ENCODE data around the gene ATP2A2.
"Not testable (repeated sequence)": the region's sequence is repeated elsewhere in the genome, so short reads cannot be mapped to it uniquely, and the experiment has no call there.

ATP2A2 gene

DNA sequence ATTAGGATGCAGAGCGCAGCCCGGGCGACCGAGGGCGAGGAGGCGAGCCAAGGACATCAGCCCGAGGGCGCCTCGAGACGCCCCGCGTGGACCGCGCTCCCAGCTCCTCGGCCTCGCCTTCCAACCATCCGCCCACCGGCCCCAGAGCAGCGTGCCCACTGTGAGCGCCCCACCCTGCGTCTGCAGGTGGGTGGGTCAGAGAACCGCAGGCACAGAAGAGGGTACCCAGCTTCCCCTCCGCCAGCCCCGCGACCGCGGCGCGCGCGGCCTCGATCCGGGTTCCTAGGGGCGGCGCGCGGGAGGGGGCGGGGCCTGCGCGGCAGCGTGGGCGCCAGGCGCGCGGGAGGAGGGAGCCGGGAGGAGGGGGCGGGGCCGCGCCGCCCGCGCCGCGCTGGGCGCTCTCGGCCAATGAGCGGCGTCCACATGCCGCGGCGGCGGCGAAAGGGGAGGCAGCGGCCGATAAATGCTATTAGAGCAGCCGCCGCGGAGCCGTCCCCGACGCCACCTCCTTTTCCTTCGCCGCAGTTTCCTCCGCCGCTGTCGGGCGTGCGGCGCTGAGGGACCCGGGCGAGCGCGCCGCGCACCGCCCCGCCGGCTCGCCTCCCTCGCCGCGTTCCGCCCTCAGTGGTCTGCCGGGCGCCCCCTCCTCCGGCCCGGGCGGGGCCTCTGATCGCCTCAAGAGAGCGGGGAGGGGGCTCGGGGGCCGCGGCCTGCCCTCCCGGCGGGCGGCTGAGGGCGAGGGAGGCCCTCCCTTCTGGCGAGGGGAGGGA is at the start of gene ATP2A2:
ATP2A2 (plus strand) TSS at position 469 of the 770 bp plus-strand sequence. CDS start 543 bp downstream, outside the sequence.
- DNase-seq = peak; percentile 84

DNA sequence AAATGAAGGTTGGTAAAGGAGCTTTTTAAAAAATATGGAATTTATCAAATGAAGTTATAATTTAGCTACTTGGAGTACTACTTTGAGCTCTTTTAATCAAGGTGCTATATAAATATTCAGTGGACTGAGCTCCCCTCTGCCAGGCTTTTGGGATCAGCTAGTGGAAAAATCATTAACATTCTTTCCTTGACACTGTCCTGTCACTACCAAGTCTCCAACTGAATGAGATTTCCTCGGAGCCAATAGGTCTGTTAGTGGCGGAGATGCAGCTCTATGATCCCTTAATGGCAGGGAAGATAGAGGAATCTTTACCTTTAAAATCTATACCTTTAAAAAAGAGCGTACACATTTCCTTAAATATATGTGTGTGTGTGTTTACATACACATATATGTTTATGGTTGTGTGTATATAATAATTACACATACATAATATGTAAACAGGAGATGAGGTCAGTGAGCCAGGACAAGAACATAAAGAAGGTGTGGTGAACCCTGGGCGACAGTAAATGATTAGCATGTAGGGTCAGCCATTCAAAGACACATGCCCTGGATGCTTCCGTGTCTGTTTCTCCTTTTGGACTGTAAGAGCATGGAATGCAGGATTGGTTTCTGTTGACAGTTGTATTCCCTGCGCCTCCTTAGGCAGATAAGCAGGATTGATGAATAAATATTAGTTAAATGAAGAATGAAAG is 47.7 kb upstream of the ATP2A2 start:
- DNase-seq = no peak

DNA sequence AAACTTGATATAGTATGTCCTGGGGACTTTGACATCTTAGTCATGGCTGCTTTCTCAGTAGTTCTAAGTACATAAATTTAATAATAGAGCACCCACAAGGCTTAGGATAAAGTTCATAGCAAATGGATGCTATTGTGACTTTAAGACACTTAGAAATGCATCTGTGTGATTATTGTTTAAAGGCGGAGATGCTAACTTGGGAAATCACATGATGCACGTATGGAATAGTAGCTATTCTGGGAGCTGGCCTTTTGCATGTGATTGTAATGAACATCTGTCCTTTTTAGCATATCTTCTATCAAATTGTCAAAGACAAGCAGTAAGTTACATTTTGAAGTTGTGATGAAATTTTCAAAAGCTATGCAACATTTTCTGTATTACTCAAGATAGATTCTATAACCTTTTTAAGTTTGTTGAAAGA is 46.7 kb upstream of the ATP2A2 start:
- DNase-seq = no peak

DNA sequence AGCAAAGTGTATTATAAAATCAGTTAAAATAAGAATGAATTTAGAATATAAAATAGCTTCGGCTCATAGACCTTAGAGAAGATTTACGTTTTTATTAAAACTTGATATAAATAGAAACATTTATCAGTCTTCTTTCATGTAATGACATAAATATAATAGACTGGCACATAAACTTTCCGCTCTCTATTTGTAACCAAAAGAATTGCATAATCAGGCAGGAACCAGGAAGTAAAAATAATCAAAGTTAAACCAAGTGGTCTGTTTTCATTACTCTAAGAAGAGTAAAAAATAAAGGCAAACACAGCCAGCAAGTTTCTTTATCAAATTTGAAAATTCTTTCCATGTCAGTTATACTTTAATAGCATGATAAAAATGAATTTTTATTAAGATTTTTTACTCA is 46.3 kb upstream of the ATP2A2 start:
- no peak for DNase-seq

DNA sequence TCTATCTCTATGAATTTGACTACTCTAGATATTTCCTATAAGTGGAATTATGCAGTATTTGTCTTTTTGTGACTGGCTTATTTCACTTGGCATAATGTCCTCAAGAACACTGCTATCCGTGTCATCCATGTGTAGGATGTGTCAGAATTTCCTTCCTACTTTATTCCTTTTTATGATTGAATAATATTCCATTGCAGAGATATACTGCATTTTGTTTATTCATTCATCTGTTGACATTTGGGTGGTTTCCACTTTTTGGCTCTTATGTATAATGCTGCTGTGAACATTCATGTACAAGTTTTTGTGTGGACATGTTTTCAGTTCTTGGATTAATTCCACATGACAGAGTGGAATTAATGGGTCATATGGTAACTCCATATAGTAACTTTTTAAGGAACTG is 45.7 kb upstream of the ATP2A2 start:
- no peak for DNase-seq

DNA sequence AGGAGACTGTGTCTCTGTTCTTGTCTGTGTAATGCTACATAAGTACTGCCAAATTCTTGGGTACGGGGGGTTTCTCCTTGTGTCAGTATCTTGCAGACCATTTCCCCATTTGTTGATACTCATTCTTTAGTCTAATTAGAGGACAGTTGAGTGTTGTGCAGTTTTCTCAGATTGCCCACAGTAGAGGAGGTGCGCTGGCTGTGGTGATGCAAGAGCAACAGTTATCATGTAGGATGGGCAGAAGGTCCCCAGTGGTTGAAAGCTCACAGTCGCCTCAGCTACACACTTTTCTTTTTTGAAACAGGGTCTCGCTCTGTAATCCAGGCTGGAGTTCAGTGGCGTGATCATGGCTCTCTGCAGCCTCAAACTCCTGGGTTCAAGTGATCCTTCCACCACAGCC is 37.8 kb upstream of the ATP2A2 start:
- DNase-seq = no peak

DNA sequence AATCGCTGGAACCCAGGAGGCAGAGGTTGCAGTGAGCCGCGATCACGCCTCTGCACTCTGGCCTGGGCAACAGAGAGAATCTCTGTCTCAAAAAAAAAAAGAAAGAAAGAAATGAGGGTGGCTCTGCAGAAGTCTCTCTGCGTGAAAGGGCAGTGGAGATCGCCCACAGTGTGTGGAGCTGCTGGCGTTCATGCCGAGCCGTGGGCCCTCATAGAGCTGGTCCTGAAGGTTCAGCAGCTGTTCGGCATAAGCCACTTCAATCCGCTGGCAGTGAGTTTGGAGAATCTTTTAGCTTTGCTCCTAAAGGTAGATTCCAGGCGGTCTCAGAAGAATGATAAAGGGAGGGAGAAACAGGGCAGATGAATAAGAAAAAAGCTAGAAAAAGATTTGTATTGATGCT is 36.7 kb upstream of the ATP2A2 start:
- DNase-seq = no peak

DNA sequence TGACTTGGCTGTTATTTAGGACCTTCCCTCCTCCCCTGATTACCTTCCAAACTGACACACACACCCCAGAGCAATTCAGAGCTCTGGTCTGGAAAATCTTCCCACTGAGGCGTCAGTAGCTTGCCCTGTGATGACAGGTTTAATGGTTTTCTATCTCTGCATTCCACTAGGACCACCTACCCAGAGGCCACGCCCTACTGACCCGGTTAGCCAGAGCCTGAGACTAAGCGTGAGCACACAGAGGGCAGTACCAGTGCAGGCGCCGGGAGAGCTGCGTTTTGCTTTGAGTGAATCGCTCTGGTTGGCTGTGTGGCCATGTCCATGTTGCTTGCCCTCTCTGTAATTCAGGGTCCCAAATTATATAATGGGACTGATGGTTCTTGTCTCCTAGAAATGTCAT is 36.2 kb upstream of the ATP2A2 start:
- DNase-seq = no peak

DNA sequence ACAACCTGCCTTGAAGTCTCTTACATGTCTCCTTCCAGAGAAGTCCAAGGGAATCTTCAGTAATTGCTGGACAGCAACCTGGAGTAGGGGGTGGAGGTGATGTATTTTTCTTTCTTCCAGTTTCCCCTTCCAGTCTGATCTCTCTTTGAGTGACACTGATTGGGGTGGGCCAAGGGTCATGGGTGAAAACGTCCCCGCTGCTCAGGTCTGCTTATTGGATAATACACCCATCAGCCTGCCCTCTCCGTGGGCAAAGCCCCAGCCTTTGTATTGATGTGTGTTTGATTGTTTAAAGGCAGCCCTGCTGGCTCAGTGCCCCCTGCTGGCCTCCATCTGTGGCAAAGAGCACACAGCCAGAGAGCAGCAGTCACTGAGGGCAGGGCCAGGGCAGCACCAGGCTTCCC is 35.7 kb upstream of the ATP2A2 start:
- DNase-seq = no peak

DNA sequence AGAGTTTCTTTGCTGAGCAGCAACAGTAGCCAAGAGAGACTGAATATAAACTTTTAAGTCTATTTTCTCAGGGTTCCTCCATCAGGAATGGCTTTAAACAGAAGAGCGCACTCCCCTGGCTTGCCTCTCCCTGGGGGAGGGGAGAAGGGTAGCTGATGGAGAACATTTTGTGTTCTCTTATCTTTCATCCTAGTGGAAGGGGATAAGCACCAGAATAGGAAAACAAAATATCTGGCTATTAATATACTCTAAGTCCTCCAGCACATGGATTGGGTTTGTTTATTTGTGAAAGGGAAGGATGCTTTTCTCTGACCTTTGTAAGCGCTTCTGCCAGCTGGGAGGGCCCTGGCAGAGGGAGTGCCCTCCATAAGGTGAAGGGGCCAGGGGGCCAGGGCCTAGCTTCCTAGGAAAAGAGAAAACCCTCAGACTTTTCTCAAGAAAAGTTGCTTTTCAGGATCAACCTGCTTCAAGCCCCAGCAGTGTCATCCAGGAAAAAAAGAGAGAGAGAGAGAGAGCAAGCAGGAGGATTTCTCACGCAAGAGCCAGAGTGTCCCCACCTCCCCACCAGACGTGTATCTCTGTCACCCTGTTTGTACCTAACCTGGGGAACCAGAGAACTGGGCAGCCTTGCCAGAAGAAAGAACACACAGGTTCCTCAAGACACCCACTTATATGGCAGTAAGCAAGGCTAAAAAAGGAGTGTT is 34.3 kb upstream of the ATP2A2 start:
- no peak for DNase-seq

DNA sequence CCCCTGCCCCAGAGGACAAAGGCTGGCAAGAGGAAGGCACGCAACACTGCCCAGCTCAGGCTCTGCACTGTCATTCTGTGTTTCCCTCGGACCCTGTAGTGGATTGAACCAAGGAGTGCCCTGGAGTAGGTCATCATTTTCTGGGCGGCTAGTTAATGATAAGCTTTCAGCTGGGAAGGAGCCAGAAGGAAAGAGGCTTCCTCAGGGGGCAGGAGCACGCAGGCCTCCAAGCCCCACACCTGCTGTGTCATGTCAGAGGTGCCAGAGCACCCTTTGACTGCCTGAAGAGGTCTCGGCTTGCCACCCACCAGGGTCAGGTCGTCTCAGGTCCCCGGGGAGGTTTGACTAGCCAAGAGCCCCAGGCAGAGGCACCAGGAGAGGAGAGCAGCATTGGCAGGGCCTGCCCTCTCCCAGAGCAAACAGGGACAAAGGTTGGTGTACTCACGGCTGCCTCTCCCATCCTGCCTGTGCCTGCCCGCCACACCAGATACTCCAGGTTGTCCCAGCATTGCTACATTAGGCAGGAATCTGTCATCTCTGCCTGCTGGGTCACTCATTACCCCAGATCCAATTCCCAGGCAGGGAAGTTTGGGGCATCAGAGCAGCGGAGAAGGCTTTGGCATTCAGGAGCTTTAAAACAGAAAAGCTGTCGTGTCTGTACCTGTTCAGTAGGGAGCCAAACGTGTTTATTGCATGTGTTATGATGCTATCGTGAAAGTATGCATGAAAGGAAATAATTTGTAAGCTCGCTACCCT is 33.5 kb upstream of the ATP2A2 start:
- DNase-seq = peak; percentile 4

DNA sequence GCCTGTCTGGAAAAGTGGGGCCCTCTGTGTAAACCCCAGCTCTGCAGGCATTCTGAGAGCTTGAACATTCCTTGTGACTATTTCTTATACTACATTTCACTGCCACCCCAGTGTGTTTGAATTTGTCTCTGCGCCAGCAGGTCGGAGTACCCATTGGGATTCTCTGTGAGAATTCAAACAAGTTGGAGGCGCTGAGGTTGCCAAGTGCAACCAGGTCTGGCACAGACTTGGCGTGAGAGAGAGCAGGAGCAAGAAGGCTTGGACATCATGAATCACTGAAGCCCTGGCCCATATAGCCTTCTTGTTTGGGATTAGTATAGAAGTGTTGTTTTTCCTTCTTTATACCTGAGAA is 33.0 kb upstream of the ATP2A2 start:
- no peak for DNase-seq

DNA sequence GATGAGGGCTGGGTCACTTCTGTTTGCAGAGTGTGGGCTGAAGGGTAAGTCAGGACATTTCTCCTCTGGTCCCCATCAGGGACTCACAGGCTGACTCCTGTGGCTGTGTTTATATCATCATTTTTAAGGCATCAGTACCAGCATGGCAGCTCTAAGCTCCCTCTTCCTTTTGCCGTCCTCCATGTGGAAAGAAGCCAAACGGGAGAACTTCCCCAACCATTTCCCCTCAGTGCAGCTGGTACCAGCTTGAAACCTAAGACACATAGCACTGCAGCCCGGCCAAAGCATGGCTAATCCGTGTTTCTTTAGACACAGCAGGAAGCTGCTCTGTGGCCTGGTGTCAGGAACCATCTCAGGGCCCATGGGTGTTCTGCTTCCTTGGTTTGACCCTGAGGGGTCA is 31.9 kb upstream of the ATP2A2 start:
- no peak for DNase-seq

DNA sequence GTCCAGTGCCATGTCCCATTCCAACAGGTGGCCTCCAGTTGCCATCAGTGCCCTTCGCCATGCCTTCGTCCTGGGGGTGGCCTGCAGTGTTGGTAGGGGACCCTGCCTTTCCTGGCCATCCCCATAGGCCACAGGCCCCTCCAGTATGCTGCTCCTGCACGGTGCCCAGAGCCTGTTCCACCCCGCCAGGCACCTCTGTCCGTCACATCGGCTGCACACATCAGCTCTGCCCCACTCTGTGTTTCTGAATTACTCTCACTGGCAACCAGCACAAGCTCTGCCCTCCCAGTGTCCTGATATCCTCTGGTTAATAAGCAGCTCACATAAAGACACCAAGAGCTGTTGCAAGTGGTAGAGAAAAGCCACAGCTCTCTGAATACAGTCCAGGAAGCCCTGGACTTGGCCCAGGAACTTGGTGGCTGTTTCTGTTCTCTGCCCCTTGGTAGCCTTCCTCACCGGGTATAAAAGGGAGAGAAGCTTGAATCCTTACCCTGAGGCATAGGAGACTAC is 31.3 kb upstream of the ATP2A2 start:
- DNase-seq = no peak

DNA sequence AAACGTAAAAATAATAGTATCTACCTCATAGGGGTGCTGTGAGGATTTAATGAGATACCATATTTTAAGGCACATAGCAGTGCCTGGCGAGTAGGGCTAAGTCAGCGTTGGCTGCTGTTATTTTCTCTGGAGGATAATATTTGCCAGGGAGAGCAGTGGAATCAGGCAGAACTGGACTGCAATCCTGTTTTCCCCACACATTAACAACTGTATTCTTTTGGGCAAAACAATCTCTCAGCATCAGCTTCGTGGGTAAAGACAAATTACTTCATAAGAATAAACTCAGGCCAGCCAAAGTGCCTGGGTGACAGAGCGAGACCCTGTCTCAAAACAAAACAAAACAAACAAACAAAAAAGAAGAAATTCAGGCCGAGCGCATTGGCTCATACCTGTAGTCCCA is 29.7 kb upstream of the ATP2A2 start:
- no peak for DNase-seq

DNA sequence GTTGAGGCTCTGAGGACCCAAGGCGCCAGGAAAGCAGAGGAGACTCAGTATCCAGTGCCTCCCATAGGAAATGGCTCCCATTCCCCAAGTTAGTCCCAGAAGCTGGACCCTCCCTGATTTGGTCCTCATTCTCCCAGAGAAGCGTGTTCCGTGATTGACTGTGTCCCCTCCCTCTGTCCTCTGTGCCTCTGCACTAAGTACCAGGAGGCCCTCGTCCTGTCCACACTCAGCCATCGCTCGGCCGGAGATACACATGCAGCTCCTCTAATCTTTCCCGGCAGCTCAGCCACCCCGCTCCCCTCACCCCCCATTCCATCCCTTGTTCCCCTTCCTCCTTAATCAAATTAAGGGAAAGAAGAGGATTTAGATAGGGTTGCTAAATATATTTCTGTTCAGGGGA is 28.3 kb upstream of the ATP2A2 start:
- no peak for DNase-seq

DNA sequence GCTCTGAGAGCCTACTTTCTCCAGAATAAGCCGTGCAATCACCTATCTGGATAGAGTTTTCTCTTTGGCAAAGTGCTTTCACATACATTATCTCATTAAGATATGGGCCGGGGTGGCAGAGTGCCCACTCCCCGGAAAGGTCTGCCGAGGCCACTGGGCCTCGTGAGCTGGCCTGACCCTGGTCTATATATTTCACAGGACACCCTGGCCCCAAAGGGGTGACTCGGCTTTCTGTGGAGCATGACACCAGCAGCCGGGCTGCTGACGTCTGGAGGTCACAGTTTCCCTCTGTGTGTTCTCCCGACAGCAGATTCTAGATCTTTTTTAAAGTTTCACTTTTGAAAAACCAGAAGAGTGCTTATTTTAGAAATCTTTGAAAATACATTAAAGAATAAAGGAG is 27.9 kb upstream of the ATP2A2 start:
- DNase-seq = no peak

DNA sequence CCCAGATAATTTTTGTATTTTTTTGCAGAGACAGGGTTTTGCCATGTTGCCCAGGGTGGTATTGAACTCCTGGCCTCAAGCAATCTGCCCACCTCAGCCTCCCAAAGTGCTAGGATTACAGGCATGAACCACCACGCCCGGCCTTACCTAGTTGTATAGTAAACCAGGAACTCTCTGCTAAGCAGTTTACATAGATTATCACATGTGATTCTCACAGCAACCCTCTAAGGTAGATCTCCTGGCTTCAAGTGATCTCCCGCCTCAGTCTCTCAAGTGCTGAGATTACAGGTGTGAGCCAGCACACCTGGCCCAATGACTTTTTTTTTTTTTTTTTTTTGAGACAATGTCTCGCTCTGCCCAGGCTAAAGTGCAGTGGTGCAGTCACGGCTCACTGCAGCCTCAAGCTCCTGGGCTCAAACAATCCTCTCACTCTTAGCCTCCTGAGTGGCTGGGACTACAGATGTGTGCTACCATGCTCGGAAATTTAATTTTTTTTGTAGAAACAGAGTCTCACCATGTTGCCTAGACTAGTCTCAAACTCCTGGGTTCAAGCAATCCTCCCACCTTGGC is 26.0 kb upstream of the ATP2A2 start:
- DNase-seq = no peak

DNA sequence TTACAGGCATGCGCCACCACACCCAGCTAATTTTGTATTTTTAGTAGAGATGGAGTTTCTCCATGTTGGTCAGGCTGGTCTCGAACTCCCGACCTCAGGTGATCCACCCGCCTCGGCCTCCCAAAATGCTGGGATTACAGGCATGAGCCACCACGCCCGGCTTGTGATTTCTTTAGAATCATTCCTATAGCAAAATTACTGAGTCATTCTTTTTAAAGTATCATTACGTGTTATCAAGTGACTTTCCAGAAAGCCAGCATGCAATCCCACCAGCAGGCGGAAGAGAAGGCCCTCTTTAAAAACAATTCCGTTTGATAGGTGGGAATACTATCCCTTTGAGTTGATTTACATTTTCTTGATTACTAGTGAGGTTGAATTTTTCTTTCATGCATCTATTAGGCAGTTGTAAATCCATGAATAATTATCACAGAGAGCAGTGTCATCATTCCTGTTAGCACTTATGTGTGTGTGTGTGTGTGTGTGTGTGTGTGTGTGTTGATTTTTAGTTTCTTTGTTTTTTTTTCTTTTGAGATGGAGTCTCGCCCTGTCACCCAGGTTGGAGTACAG is 25.1 kb upstream of the ATP2A2 start:
- DNase-seq = not testable (repeated sequence)

DNA sequence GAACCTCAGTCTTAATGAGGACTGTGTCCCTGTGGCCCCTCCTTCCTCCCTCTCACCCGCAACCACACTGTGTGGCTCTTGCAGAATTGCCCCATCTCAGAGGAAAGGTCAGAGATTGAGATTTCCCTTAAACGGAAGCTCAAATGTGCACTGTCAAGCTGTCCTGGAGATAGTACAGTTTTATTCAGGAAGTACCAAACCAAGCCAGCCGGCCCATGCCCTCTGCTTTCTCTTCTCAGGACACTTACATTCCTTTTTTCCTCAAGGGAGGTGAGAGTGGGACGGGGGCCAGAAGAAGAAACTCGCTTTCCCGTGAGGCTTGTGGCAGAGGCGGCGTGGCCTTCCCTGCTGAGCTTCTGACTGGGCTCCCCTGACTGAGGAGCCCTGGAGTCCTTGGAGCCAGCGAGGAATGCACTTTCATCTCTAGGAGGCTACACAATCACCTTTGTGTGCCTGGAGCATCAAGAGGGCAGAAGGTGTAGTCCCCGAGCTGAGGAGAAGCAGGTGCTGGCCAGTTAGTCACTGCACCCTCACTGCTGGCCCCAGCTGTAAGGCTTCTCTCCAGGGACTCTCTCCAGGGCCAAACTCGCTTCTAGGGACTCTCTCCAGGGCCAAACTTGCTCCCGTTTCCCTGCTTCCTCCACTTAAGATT is 24.1 kb upstream of the ATP2A2 start:
- no peak for DNase-seq

DNA sequence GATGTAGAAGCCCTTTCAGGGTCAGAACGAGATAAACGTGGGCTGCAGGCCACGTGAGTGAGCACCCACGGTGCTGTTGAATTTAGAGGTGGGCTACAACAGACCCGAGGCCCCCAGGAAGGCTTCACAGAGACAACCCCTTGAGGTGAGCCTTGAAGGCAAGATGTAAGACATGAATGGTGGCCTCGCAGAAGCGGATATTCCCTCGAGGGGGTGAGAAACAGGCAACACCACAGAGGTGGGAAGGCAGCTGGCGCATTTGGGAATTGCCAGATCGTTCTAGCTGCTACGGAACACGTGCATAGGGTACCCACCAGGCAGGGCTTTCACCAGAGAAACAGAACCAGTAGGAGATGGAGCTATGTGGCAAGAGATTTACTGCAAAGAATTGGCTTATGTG is 22.6 kb upstream of the ATP2A2 start:
- no peak for DNase-seq
